Mammary epithelial cell (primary cell): ENCODE results near the gene IKZF4.
"Not testable (repeated sequence)": the region's sequence is repeated elsewhere in the genome, so short reads cannot be mapped to it uniquely, and the experiment has no call there.

Source experiments
- CTCF ChIP-seq, 2 donors: IDR thresholded peaks in 1 of 2; conservative IDR thresholded peaks in 1 of 2; 2 replicates each; pipeline ENCODE4 v1.5.1; 2011 to 2012; ENCODE audit warnings: inconsistent platforms in 2 of 2, low read length in 2 of 2, mild to moderate bottlenecking in 2 of 2, control low read depth in 1 of 2, low read depth in 1 of 2; ENCODE audit not compliant: insufficient read depth in 1 of 2; ENCODE audit errors: extremely low read depth in 1 of 2
- EZH2 ChIP-seq: IDR thresholded peaks from 2 replicates; pipeline ENCODE4 v1.6.1; 2012; ENCODE audit warnings: low read length, inconsistent platforms, borderline replicate concordance

- not testable (repeated sequence) for TF ChIP-seq CTCF (conservative IDR thresholded peaks at IDR 0.05 in 1 of 2, IDR thresholded peaks at IDR 0.05 in 1 of 2; ENCODE audit: extremely low read depth in 1 of 2, insufficient read depth in 1 of 2, low read depth in 1 of 2, low read length in 2 of 2); EZH2
These were observed 21.3 kb upstream of the IKZF4 start for GRCh38 chr12:55999522-55999921.
